ENCODE results near the gene RPL3. TPM values are rescaled to one million over a fixed set of nuclear protein-coding genes. Genes with fewer than 3 reads are reported as not detected.

Gene RPL3
- total RNA-seq, 1 donor from 2014 or later: 1,634 TPM

- no peak for TF ChIP-seq CTCF (conservative IDR thresholded peaks at IDR 0.05; ENCODE audit: low read depth, low read length)
- H3K4me3 ChIP-seq (ENCODE audit: low read depth, low read length): no peak overlapping the region
- DNase-seq (ENCODE audit: low read depth): no peak
Measured at GRCh38 chr22:39302431-39302960, 16.9 kb downstream of the RPL3 start.

GRCh38 chr22:39301926-39302325, 17.5 kb downstream of the RPL3 start:
- no peak overlapping the region for H3K4me3 ChIP-seq (ENCODE audit: low read depth, low read length)
- DNase-seq (ENCODE audit: low read depth): no peak
- no peak for TF ChIP-seq CTCF (conservative IDR thresholded peaks at IDR 0.05; ENCODE audit: low read depth, low read length)

GRCh38 chr22:39301108-39301507, 18.3 kb downstream of the RPL3 start:
- no peak for TF ChIP-seq CTCF (conservative IDR thresholded peaks at IDR 0.05; ENCODE audit: low read depth, low read length)
- DNase-seq (ENCODE audit: low read depth): no peak
- no peak overlapping the region for H3K4me3 ChIP-seq (ENCODE audit: low read depth, low read length)

- H3K4me3 ChIP-seq (ENCODE audit: low read depth, low read length): no peak overlapping the region
- TF ChIP-seq CTCF (conservative IDR thresholded peaks at IDR 0.05; ENCODE audit: low read depth, low read length): no peak
- no peak for DNase-seq (ENCODE audit: low read depth)
Measured at GRCh38 chr22:39300186-39300830, 19.1 kb downstream of the RPL3 start.

- H3K4me3 ChIP-seq (ENCODE audit: low read depth, low read length): no peak overlapping the region
- TF ChIP-seq CTCF (conservative IDR thresholded peaks at IDR 0.05; ENCODE audit: low read depth, low read length): no peak
- DNase-seq (ENCODE audit: low read depth): no peak
Measured at GRCh38 chr22:39299829-39300178, 19.6 kb downstream of the RPL3 start.

- no peak overlapping the region for H3K4me3 ChIP-seq (ENCODE audit: low read depth, low read length)
- no peak for TF ChIP-seq CTCF (conservative IDR thresholded peaks at IDR 0.05; ENCODE audit: low read depth, low read length)
- DNase-seq (ENCODE audit: low read depth): no peak
Measured at GRCh38 chr22:39298241-39298987, 21.0 kb downstream of the RPL3 start.

All from epithelial cell of proximal tubule (primary cell).